HEK293T (cell line): Measurements from ENCODE around the gene TEX13B.

Experiments used
- CTCF ChIA-PET: fragments of 350-600 bp; formaldehyde crosslinking; extraction: SDS; loops from one replicate; lab custom pipeline; 2021; ENCODE audit warnings: antibody characterized with exemption, inconsistent platforms; lab: Yijun Ruan, JAX
- POLR2A ChIA-PET: fragments of 350-600 bp; formaldehyde crosslinking; extraction: SDS; loops from one replicate; lab custom pipeline; 2020; ENCODE audit warnings: antibody characterized with exemption, inconsistent platforms; lab: Yijun Ruan, JAX
- DNase-seq: peaks from one replicate; pipeline ENCODE4 v3.0.0; 2012; ENCODE audit warnings: mixed read lengths; ENCODE audit errors: extremely low spot score
- ARNT ChIP-seq: fragments of 450-650 bp; IDR thresholded peaks from 2 replicates; pipeline ENCODE4 v1.6.1; 2017; ENCODE audit warnings: mild to moderate bottlenecking
- BHLHE40 ChIP-seq: fragments of 450-650 bp; IDR thresholded peaks from 2 replicates; pipeline ENCODE4 v1.6.1; 2016; ENCODE audit warnings: mild to moderate bottlenecking, moderate library complexity, borderline replicate concordance
- CTBP1 ChIP-seq: fragments of 450-650 bp; IDR thresholded peaks from 2 replicates; pipeline ENCODE4 v1.6.1; 2016; ENCODE audit warnings: borderline replicate concordance
- ELF4 ChIP-seq: fragments of 450-650 bp; IDR thresholded peaks from 2 replicates; pipeline ENCODE4 v1.6.1; 2017; ENCODE audit warnings: antibody characterized with exemption
- FOXA1 ChIP-seq: fragments of 450-650 bp; IDR thresholded peaks from 2 replicates; pipeline ENCODE4 v1.6.1; 2016; ENCODE audit warnings: mild to moderate bottlenecking
- FOXK2 ChIP-seq: fragments of 450-650 bp; IDR thresholded peaks from 2 replicates; pipeline ENCODE4 v1.6.1; 2016; ENCODE audit warnings: mild to moderate bottlenecking
- FOXM1 ChIP-seq: fragments of 450-650 bp; IDR thresholded peaks from 2 replicates; pipeline ENCODE4 v1.6.1; 2017; ENCODE audit warnings: mild to moderate bottlenecking, borderline replicate concordance
- HDGF ChIP-seq: fragments of 450-650 bp; IDR thresholded peaks from 2 replicates; pipeline ENCODE4 v1.6.1; 2017; ENCODE audit warnings: antibody characterized with exemption, borderline replicate concordance
- L3MBTL2 ChIP-seq: fragments of 450-650 bp; conservative IDR thresholded peaks from 2 replicates; pipeline ENCODE4 v1.6.1; 2016; ENCODE audit warnings: mild to moderate bottlenecking
- LEF1 ChIP-seq: fragments of 450-650 bp; IDR thresholded peaks from 2 replicates; pipeline ENCODE4 v1.6.1; 2017; ENCODE audit warnings: mild to moderate bottlenecking, borderline replicate concordance
- NFRKB ChIP-seq: fragments of 450-650 bp; IDR thresholded peaks from 2 replicates; pipeline ENCODE4 v1.6.1; 2016; ENCODE audit warnings: mild to moderate bottlenecking, moderate library complexity
- PKNOX1 ChIP-seq: fragments of 450-650 bp; IDR thresholded peaks from 2 replicates; pipeline ENCODE4 v1.6.1; 2016
- SP1 ChIP-seq: fragments of 450-650 bp; IDR thresholded peaks from 2 replicates; pipeline ENCODE4 v1.6.1; 2017
- SUZ12 ChIP-seq: fragments of 450-650 bp; IDR thresholded peaks from 2 replicates; pipeline ENCODE4 v1.6.1; 2016; ENCODE audit warnings: mild to moderate bottlenecking
- TARDBP ChIP-seq: fragments of 450-650 bp; IDR thresholded peaks from 2 replicates; pipeline ENCODE4 v1.6.1; 2016
- ZNF384 ChIP-seq: fragments of 450-650 bp; IDR thresholded peaks from 2 replicates; pipeline ENCODE4 v1.6.1; 2016

TEX13B gene

GRCh38 chrX:107982356-107982755 is at the start of gene TEX13B:
TEX13B (minus strand) TSS chrX:107982370; CDS start chrX:107982127, 243 bp downstream.
- no peak for DNase-seq
- CTCF ChIA-PET, result interaction anchor here (0.5 kb wide), 1 partner anchor 45 kb away, joined by 3 read pairs; no protein-coding TSS in a partner anchor
- no peak for TF ChIP-seq ARNT
- TF ChIP-seq NFRKB, result no peak
- no peak for TF ChIP-seq FOXM1
- no peak for TF ChIP-seq FOXK2
- no peak; the same call in 1 of the 2 replicates for TF ChIP-seq L3MBTL2
- TF ChIP-seq ZNF384, result no peak
- TF ChIP-seq ELF4, result no peak
- POLR2A ChIA-PET, result no interaction called here

- no peak for TF ChIP-seq PKNOX1
- TF ChIP-seq ELF4, result no peak
- TF ChIP-seq FOXM1, result no peak
- TF ChIP-seq NFRKB, result no peak
- TF ChIP-seq CTBP1, result no peak
- no peak for TF ChIP-seq L3MBTL2
- no peak for TF ChIP-seq FOXK2
- no peak for TF ChIP-seq ZNF384
- no peak for TF ChIP-seq TARDBP
- no peak for TF ChIP-seq ARNT
- no peak for TF ChIP-seq FOXA1
- TF ChIP-seq LEF1, result no peak
- TF ChIP-seq BHLHE40, result no peak
- TF ChIP-seq SUZ12, result no peak
- no peak for TF ChIP-seq SP1
- TF ChIP-seq HDGF, result no peak
- no peak for DNase-seq
- POLR2A ChIA-PET, result no interaction called here
- CTCF ChIA-PET, result interaction anchor here (0.8 kb wide), 1 partner anchor 29 kb away, joined by 3 read pairs; no protein-coding TSS in a partner anchor
Observed at GRCh38 chrX:108029928-108030711, 48.0 kb upstream of the TEX13B start.

GRCh38 chrX:108028854-108029253 is 46.7 kb upstream of the TEX13B start:
- POLR2A ChIA-PET, result no interaction called here
- CTCF ChIA-PET, result interaction anchor here (0.6 kb wide), 1 partner anchor 42 kb away, joined by 3 read pairs; no protein-coding TSS in a partner anchor
- TF ChIP-seq LEF1 (no peak), NFRKB (no peak), BHLHE40 (no peak), L3MBTL2 (no peak), PKNOX1 (no peak), CTBP1 (no peak), ARNT (no peak), HDGF (no peak), FOXM1 (no peak), FOXK2 (no peak), ELF4 (no peak), SUZ12 (no peak), SP1 (no peak), ZNF384 (no peak)
- DNase-seq, result no peak

GRCh38 chrX:108025954-108026600 is 43.9 kb upstream of the TEX13B start:
- no peak for TF ChIP-seq NFRKB
- no peak for DNase-seq
- ChIA-PET POLR2A (no interaction called here), CTCF (no interaction called here)

- TF ChIP-seq ARNT (no peak), PKNOX1 (no peak), L3MBTL2 (no peak), CTBP1 (no peak), NFRKB (no peak), ELF4 (no peak)
- ChIA-PET POLR2A (no interaction called here), CTCF (no interaction called here)
- DNase-seq, result no peak
Observed at GRCh38 chrX:108025376-108025775, 43.2 kb upstream of the TEX13B start.

- DNase-seq, result no peak
- ChIA-PET CTCF (interaction anchor here (3.1 kb wide), 1 partner anchor 48 kb away, joined by 13 read pairs; no protein-coding TSS in a partner anchor), POLR2A (no interaction called here)
- TF ChIP-seq CTBP1 (no peak), SUZ12 (no peak), ZNF384 (no peak), NFRKB (no peak), TARDBP (no peak), BHLHE40 (no peak)
Observed at GRCh38 chrX:108022491-108023089, 40.4 kb upstream of the TEX13B start.
